RWPE1 (cell line): ENCODE results near the gene RASSF4.
A peak's percentile ranks its signal among the peaks of the same experiment; 100 is the strongest.

Source experiments
- CTCF ChIA-PET: fragments of 350-600 bp; sonication (Branson Sonifier 250); formaldehyde crosslinking; extraction: SDS; loops from one replicate; lab custom pipeline; 2021; lab: Yijun Ruan, JAX
- POLR2A ChIA-PET: fragments of 400-600 bp; formaldehyde crosslinking; extraction: SDS; loops from one replicate; lab custom pipeline; 2020; ENCODE audit warnings: antibody characterized with exemption; ENCODE audit not compliant: low non-redundant PET; lab: Yijun Ruan, JAX
- DNase-seq: peaks from one replicate; pipeline ENCODE4 v3.0.0; 2012; ENCODE audit warnings: low spot score
- H3K27ac ChIP-seq: fragments of 450-650 bp; 2 replicates; pipeline ENCODE4 v1.5.1; 2017
- CTCF ChIP-seq: fragments of 450-650 bp; conservative IDR thresholded peaks from 2 replicates; pipeline ENCODE4 v1.5.1; 2017; ENCODE audit warnings: low read depth, mild to moderate bottlenecking

Gene RASSF4

DNA sequence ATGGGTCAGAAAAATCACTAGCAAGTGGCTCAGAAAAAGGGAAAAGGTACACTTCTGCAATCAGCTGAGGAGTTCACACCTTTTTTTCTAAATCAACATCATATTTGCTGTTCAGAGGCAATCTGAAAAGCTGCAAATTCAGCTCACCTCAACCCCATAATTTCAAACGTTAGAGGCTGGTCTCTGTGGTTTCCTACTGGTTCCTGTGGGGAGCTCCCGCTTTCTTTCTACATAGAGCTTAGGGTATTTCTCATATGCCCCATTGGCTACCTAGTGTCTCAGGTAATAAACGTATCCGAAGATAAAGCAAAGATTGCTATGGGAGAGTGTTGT, 35.9 kb downstream of the RASSF4 start:
- CTCF ChIA-PET = no interaction called here
- H3K27ac ChIP-seq = no peak overlapping the region
- no peak for DNase-seq
- POLR2A ChIA-PET = no interaction called here
- TF ChIP-seq CTCF = no peak

DNA sequence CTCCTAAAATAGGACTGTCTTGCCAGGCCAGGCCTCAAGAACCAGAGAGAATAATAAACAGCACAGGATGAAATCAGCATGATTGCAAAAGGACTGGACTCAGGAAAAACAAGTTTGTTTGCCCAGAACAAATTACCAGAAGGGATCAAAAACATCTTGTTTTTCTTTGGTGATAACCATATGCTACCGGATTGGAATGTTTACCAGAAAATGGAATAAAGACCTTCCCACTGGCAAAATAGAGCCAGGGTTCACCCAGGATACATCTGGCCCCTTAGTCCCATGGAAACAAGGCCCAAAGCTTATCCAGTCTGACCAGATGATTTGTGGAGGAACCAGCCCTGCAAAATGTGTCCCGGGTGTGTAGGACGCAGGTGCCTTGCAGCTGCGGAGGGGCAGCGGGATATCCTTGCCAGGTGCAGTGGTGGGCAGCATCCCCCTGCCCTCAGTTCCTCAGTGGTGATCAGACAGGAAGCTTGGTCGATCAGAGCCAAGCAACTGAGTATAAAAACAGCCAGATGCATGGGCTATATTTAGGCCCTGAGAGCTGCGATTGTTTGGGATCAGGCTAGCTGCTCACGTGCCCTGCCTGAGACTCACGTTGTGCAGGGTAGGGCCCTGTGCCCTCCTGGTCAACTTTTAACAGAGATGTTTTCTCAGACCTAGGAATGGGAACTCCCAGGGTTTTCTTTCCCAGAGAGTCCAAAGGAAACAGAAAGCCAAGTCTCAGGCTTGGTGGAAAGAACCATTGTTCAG, 36.5 kb downstream of the RASSF4 start:
- no peak for TF ChIP-seq CTCF
- POLR2A ChIA-PET = no interaction called here
- H3K27ac ChIP-seq = no peak overlapping the region
- DNase-seq = no peak
- CTCF ChIA-PET = no interaction called here

DNA sequence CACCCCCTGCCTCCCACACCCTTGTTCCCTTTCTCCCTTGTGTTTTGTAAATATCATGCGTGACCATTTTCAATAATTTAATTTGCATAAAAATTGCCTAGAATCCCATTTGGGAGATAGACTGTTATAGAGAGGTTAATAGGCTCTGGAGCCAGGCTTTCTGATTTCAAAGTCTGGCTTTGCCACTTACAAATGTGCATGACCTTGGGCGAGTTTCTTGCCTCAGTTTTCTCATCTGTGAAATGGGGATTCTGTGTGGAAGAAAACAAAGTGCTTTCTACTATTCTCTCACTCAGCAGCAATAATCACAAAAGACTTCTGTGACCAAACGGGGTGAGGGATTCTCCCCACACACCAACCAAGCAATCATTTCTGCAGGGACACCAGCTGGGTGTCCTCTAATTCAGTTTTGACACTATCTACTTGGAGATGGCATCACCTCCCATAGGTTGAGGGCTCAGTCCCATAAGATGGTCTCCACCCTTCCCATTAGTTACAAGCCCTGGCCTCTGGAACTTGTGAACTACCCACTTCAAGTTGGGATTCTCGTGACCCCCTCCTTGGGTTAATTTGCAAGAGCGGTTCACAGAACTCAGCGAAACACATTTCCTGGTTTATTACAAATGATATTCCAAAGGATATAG, 37.6 kb downstream of the RASSF4 start:
- POLR2A ChIA-PET = no interaction called here
- CTCF ChIA-PET = no interaction called here
- no peak overlapping the region for H3K27ac ChIP-seq

GRCh38 chr10:44998146-44998631, 38.6 kb downstream of the RASSF4 start:
- no peak overlapping the region for H3K27ac ChIP-seq
- POLR2A ChIA-PET = no interaction called here
- CTCF ChIA-PET = no interaction called here
- TF ChIP-seq CTCF = no peak
- DNase-seq = no peak

More for the DNA sequence above, 37.6 kb downstream of the RASSF4 start:
- no peak for TF ChIP-seq CTCF
- DNase-seq = no peak

DNA sequence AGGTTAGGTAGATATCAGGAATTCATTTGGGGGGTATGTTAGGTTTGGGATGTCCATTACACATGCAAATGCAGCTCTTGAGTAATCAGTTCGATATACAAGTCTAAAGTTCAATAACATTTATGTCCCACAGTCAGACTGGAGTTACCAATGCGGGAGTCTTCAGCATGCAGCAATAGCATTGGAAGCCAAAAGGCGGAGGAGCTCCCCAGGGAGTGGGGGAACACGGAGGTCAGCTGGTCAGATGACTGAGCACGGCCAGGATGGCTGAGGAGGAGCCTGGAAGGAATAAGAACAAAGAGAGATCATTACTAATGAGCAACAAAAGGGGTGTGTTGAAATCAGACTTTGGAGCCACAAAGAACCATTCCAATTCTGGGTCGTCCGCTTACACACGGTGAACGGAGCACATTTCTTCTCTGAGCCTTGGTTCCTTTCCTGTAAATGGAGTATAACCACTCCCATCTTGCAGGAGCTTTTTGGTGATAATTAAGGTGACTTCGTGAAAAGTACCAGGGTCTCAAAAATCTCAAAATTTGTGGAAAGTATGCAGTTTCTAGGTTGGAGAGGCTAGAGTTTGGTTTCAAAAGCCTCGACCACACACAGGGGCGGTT, 40.6 kb downstream of the RASSF4 start:
- H3K27ac ChIP-seq = peak overlapping the region; percentile 95
- no peak for DNase-seq
- ChIA-PET POLR2A (no interaction called here), CTCF (interaction anchor here (0.6 kb wide), 1 partner anchor 17 kb away, joined by 3 read pairs; no protein-coding TSS in a partner anchor)
- TF ChIP-seq CTCF = no peak

- H3K27ac ChIP-seq = peak within 1 kb of the TSS; percentile 95
- CTCF ChIA-PET = interaction anchor here (0.6 to 1.2 kb wide), 2 partner anchors 17 to 22 kb away, joined by 3 read pairs; partner anchors contain the start of gene DEPP1
These were observed 41.3 kb downstream of the RASSF4 start, which contains the start of gene ZNF22 for GRCh38 chr10:45000752-45001380. TSS of gene ZNF22 (plus strand) at chr10:45000923. CDS start at chr10:45003369, 2,446 bp downstream.

More at GRCh38 chr10:45000752-45001380, 41.3 kb downstream of the RASSF4 start, which contains the start of gene ZNF22:
- DNase-seq = peak; percentile 51
- POLR2A ChIA-PET = no interaction called here
- TF ChIP-seq CTCF = no peak
